ENCODE results near the gene EBF3.

DNA sequence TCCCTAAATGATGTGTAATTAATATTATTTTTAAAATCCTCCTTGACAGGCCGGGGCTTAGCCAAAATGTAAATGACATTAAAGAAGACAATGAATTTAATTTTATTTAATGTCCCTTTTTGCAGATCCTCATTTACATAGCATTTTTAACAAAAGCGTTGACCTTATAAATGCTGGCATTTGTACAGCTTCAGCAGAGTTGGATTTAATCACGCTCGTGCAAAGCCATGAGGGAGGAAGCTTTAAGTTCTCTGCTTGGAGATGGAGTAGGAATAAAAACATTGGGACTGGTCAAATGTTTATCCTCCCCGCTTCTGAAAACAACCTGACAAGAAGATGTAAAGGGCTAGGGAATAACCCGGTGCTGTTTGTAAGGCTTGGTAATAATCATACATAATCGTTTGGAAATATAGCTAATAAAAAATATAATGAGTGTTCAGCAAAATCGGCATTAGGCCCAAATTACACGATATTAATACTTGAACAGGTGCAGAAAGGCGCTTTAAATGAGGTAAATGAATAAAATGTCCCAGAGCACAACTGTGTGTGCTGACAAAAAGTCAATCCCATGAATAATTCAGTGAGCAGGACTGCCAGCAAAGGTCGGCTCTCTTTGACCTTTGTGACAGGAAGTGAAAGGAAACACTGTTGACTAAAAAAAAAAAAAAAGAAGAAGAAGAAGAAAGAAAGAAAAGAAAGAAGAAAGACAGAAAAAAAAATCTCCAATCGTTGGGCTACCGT, 11.5 kb downstream of the EBF3 start:
- TF ChIP-seq, protein P1, sequence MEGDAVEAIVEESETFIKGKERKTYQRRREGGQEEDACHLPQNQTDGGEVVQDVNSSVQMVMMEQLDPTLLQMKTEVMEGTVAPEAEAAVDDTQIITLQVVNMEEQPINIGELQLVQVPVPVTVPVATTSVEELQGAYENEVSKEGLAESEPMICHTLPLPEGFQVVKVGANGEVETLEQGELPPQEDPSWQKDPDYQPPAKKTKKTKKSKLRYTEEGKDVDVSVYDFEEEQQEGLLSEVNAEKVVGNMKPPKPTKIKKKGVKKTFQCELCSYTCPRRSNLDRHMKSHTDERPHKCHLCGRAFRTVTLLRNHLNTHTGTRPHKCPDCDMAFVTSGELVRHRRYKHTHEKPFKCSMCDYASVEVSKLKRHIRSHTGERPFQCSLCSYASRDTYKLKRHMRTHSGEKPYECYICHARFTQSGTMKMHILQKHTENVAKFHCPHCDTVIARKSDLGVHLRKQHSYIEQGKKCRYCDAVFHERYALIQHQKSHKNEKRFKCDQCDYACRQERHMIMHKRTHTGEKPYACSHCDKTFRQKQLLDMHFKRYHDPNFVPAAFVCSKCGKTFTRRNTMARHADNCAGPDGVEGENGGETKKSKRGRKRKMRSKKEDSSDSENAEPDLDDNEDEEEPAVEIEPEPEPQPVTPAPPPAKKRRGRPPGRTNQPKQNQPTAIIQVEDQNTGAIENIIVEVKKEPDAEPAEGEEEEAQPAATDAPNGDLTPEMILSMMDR (conservative IDR thresholded peaks at IDR 0.05; ENCODE audit: low read depth, low read length) = no peak
- TF ChIP-seq EZH2 (IDR thresholded peaks at IDR 0.05; ENCODE audit: low read length, unreplicated experiment) = no peak
